Spleen (tissue), 7 donors: Measurements from ENCODE around the gene FBN2.

Experiments
- POLR2A ChIP-seq, 3 donors: fragments of 450-650 bp; IDR thresholded peaks; one replicate each; pipeline ENCODE4 v1.5.1; 2017; ENCODE audit warnings: antibody characterized with exemption in 3 of 3, mild to moderate bottlenecking in 1 of 3
- POLR2AphosphoS5 ChIP-seq, 3 donors: sonication (generic); formaldehyde crosslinking; IDR thresholded peaks; one replicate each; pipeline ENCODE4 v1.5.1; 2017; ENCODE audit warnings: antibody characterized with exemption in 3 of 3
- TF ChIP-seq, protein P1 (sequence below), 11 experiments: fragments of 200-600 bp in 7 of 11; fragments of 450-650 bp in 4 of 11; sonication (generic) in 4 of 11; IDR thresholded peaks in 8 of 11; conservative IDR thresholded peaks in 3 of 11; 1 replicate in 7 of 11; 2 replicates in 4 of 11; pipeline versions ENCODE4 v1.4.0 to v1.8.0; 2016 to 2021; ENCODE audit warnings: antibody characterized with exemption in 11 of 11, inconsistent platforms in 4 of 11, mild to moderate bottlenecking in 1 of 11
- donor health status: DM: no; HTN: no; CAD: no; lungs with moderate emphysema.
- donor health status: DM: no; HTN: no; CAD: no.
- donor health status: DM: no; HTN: no; CAD: no.

DNA sequence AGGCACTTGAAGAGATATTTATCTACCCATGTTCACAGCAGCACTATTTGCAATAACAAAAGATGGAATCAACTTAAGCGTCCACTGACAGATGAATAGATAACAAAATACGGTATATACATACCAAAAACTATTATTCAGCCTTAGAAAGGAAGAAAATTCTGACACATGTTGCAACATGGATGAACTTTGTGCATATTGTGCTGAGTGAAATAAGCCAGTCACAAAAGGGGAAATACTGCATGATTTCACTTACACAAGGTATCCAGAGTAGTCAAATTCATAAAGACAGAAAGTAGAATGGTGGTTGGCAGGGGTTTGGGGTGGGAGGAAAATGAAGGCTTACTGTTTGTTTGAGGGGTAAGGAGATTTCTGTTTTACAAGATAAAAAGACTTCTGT is 66.0 kb downstream of the FBN2 start:
- TF ChIP-seq POLR2A (IDR thresholded peaks at IDR 0.05): no peak
- TF ChIP-seq, protein P1, sequence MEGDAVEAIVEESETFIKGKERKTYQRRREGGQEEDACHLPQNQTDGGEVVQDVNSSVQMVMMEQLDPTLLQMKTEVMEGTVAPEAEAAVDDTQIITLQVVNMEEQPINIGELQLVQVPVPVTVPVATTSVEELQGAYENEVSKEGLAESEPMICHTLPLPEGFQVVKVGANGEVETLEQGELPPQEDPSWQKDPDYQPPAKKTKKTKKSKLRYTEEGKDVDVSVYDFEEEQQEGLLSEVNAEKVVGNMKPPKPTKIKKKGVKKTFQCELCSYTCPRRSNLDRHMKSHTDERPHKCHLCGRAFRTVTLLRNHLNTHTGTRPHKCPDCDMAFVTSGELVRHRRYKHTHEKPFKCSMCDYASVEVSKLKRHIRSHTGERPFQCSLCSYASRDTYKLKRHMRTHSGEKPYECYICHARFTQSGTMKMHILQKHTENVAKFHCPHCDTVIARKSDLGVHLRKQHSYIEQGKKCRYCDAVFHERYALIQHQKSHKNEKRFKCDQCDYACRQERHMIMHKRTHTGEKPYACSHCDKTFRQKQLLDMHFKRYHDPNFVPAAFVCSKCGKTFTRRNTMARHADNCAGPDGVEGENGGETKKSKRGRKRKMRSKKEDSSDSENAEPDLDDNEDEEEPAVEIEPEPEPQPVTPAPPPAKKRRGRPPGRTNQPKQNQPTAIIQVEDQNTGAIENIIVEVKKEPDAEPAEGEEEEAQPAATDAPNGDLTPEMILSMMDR (IDR thresholded peaks at IDR 0.05 in 8 of 11, conservative IDR thresholded peaks at IDR 0.05 in 3 of 11): no peak
- no peak for TF ChIP-seq POLR2AphosphoS5 (IDR thresholded peaks at IDR 0.05)
